Panc1 (cell line): Measurements from ENCODE around the gene INPP5D. TPM values are rescaled to one million over a fixed set of nuclear protein-coding genes. Genes with fewer than 3 reads are reported as not detected.

Source experiments
- ATAC-seq: fragments of 200-7000 bp; cut with Tn5 transposase; 2 replicates; pipeline ENCODE4 v1.9.1; 2020; ENCODE audit warnings: mild to moderate bottlenecking, moderate library complexity
- BruUV-seq: library from RNA; stranded (reverse); fragments of 400-500 nt; replicated peaks from 2 replicates; lab custom pipeline; 2021; lab: Mats Ljungman, UMichigan
- CTCF ChIA-PET: fragments of 300-600 bp; sonication (Branson Sonifier 250); formaldehyde crosslinking; loops from one replicate; lab custom pipeline; 2022; ENCODE audit warnings: antibody characterized with exemption; lab: Charles Lee
- POLR2A ChIA-PET: fragments of 300-600 bp; sonication (Branson Sonifier 250); formaldehyde crosslinking; loops from one replicate; lab custom pipeline; 2022; ENCODE audit warnings: antibody characterized with exemption; lab: Charles Lee
- DNase-seq: peaks from one replicate; pipeline ENCODE4 v3.0.0-alpha.2; 2010; ENCODE audit warnings: low read depth, low spot score
- H3K27ac ChIP-seq: 2 replicates; pipeline ENCODE4 v1.5.1; 2011; ENCODE audit warnings: mild to moderate bottlenecking, low read length, inconsistent platforms
- H3K27me3 ChIP-seq: fragments of 200-500 bp; sonication (Bioruptor generic); 2 replicates; pipeline ENCODE4 v1.6.0; 2014; ENCODE audit warnings: low read length, inconsistent platforms; ENCODE audit not compliant: control insufficient read depth, insufficient read depth
- H3K36me3 ChIP-seq: fragments of 200-500 bp; sonication (Bioruptor generic); 2 replicates; pipeline ENCODE4 v1.5.1; 2014; ENCODE audit warnings: inconsistent platforms, mild to moderate bottlenecking, low read length, moderate library complexity; ENCODE audit not compliant: control insufficient read depth, insufficient read depth
- H3K4me1 ChIP-seq: 2 replicates; pipeline ENCODE4 v1.5.1; 2011; ENCODE audit warnings: inconsistent platforms, mild to moderate bottlenecking, low read length, moderate library complexity; ENCODE audit not compliant: control insufficient read depth, insufficient read depth
- H3K4me3 ChIP-seq, 2 experiments: 2 replicates each; pipeline ENCODE4 v1.5.1; 2011 to 2012; ENCODE audit warnings: low read depth in 2 of 2, low read length in 2 of 2, mild to moderate bottlenecking in 2 of 2, inconsistent platforms in 1 of 2, moderate library complexity in 1 of 2
- H3K9me3 ChIP-seq: fragments of 200-500 bp; sonication (Bioruptor generic); 2 replicates; pipeline ENCODE4 v1.5.1; 2014; ENCODE audit warnings: low read depth, mild to moderate bottlenecking, inconsistent platforms, low read length, moderate library complexity; ENCODE audit not compliant: control insufficient read depth, insufficient read depth
- CTCF ChIP-seq: fragments of 450-650 bp; IDR thresholded peaks from 2 replicates; pipeline ENCODE4 v1.5.1; 2017; ENCODE audit warnings: mild to moderate bottlenecking
- POLR2AphosphoS5 ChIP-seq: IDR thresholded peaks from 2 replicates; pipeline ENCODE4 v1.6.1; 2012; ENCODE audit warnings: mild to moderate bottlenecking, low read depth, low read length, moderate library complexity
- SIN3A ChIP-seq: IDR thresholded peaks from 2 replicates; pipeline ENCODE4 v1.6.1; 2012; ENCODE audit warnings: low read depth, mild to moderate bottlenecking, low read length, moderate library complexity, borderline replicate concordance; ENCODE audit not compliant: insufficient read depth
- TCF7L2 ChIP-seq: IDR thresholded peaks from 2 replicates; pipeline ENCODE4 v1.6.1; 2011; ENCODE audit warnings: mild to moderate bottlenecking, low read depth, low read length, inconsistent platforms
- in situ Hi-C: cut with HindIII; loops from 2 replicates; pipeline ENCODE4 v1.10.0; 2016; ENCODE audit warnings: low sequenced_read_pairs, low pct_unique_long_range_greater_than_20kb
- intact Hi-C: fragments of 100-400 bp; cut with micrococcal nuclease; formaldehyde crosslinking; loops from one replicate; pipeline ENCODE4 v1.10.0; 2022; ENCODE audit not compliant: unreplicated experiment
- total RNA-seq: library from RNA; stranded (reverse); gene quantifications from one replicate; pipeline ENCODE4 v1.2.1, GENCODE V29; 2021; ENCODE audit not compliant: unreplicated experiment
- TF ChIP-seq, protein P1 (sequence below), 2 experiments: IDR thresholded peaks; 2 replicates each; pipeline ENCODE4 v1.6.1; 2011 to 2012; ENCODE audit warnings: low read depth in 2 of 2, control low read depth in 1 of 2, low read length in 1 of 2, mild to moderate bottlenecking in 1 of 2, moderate library complexity in 1 of 2; ENCODE audit not compliant: insufficient read depth in 1 of 2

The INPP5D gene
- total RNA-seq, 1 experiment from 2014 or later = 0.39 TPM

DNA sequence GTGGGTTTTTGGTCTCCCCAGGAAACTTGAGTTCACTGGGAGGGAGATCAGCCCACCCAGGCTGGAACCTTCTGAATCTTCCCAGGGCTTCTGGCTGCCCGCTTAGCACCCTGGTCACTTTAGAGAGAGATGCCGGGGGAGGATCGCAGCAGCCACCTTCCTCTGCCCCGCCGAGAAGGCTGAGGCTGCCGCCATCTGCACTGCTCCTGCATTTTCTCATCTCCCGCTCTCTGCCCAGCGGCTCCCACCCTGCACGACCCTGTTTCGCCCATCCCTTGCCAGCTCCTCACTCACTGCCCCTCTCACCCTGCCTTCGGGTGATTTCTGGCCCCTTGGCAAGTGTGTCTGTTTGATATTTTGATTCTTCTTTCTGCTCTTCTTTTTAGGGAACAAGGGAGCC is 108.8 kb downstream of the INPP5D start:
- no peaks in the 10 kb centered on the region for H3K27me3 ChIP-seq
- no peak overlapping the region for H3K4me3 ChIP-seq
- H3K27ac ChIP-seq = no peak overlapping the region; the same call in 1 of the 2 replicates
- intact Hi-C loops = no loop called here
- H3K4me1 ChIP-seq = 0 out of 2 replicates have a peak, but pooled peaks cover 6% of the 10 kb centered on the region
- ATAC-seq = no peak
- no peaks in the 10 kb centered on the region for H3K9me3 ChIP-seq
- BruUV-seq = no TSS peak
- H3K36me3 ChIP-seq = no peaks in the 10 kb centered on the region
- TF ChIP-seq TCF7L2 (no peak), SIN3A (no peak), POLR2AphosphoS5 (no peak), CTCF (no peak)
- TF ChIP-seq, protein P1, sequence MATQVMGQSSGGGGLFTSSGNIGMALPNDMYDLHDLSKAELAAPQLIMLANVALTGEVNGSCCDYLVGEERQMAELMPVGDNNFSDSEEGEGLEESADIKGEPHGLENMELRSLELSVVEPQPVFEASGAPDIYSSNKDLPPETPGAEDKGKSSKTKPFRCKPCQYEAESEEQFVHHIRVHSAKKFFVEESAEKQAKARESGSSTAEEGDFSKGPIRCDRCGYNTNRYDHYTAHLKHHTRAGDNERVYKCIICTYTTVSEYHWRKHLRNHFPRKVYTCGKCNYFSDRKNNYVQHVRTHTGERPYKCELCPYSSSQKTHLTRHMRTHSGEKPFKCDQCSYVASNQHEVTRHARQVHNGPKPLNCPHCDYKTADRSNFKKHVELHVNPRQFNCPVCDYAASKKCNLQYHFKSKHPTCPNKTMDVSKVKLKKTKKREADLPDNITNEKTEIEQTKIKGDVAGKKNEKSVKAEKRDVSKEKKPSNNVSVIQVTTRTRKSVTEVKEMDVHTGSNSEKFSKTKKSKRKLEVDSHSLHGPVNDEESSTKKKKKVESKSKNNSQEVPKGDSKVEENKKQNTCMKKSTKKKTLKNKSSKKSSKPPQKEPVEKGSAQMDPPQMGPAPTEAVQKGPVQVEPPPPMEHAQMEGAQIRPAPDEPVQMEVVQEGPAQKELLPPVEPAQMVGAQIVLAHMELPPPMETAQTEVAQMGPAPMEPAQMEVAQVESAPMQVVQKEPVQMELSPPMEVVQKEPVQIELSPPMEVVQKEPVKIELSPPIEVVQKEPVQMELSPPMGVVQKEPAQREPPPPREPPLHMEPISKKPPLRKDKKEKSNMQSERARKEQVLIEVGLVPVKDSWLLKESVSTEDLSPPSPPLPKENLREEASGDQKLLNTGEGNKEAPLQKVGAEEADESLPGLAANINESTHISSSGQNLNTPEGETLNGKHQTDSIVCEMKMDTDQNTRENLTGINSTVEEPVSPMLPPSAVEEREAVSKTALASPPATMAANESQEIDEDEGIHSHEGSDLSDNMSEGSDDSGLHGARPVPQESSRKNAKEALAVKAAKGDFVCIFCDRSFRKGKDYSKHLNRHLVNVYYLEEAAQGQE (IDR thresholded peaks at IDR 0.05; ENCODE audit: insufficient read depth in 1 of 2, low read depth in 2 of 2, low read length in 1 of 2) = no peak
- in situ Hi-C loops = no loop called here
- ChIA-PET POLR2A (no interaction called here), CTCF (no interaction called here)
- DNase-seq = no peak

- BruUV-seq = no TSS peak
- Histone ChIP-seq H3K4me3 (no peak overlapping the region), H3K4me1 (0 out of 2 replicates have a peak, but pooled peaks cover 2% of the 10 kb centered on the region), H3K9me3 (no peaks in the 10 kb centered on the region), H3K36me3 (no peaks in the 10 kb centered on the region), H3K27ac (no peak overlapping the region), H3K27me3 (no peaks in the 10 kb centered on the region)
- DNase-seq = no peak
- ChIA-PET POLR2A (no interaction called here), CTCF (no interaction called here)
- intact Hi-C loops = no loop called here
- ATAC-seq = no peak
- in situ Hi-C loops = no loop called here
- TF ChIP-seq, protein P1 (IDR thresholded peaks at IDR 0.05; ENCODE audit: insufficient read depth in 1 of 2, low read depth in 2 of 2, low read length in 1 of 2) = no peak
- no peak for TF ChIP-seq POLR2AphosphoS5
- TF ChIP-seq SIN3A = no peak
- TF ChIP-seq TCF7L2 = no peak
- TF ChIP-seq CTCF = no peak
Measured at GRCh38 chr2:233171344-233171743, 111.2 kb downstream of the INPP5D start.
